Lower lobe of right lung (tissue), 2 donors: ENCODE data around the gene NFKB1. TPM values are rescaled to one million over a fixed set of nuclear protein-coding genes. Genes with fewer than 3 reads are reported as not detected.
"Not testable (repeated sequence)": the region's sequence is repeated elsewhere in the genome, so short reads cannot be mapped to it uniquely, and the experiment has no call there.

Experiments
- ATAC-seq, 2 donors: fragments of 200-7000 bp; cut with Tn5 transposase; one replicate each; pipeline ENCODE4 v1.9.1; 2020 to 2022; ENCODE audit warnings: mild to moderate bottlenecking in 2 of 2, moderate library complexity in 2 of 2
- DNase-seq: peaks from one replicate; pipeline ENCODE4 v3.0.0-alpha.2; 2020
- H3K27ac ChIP-seq: fragments of 200-600 bp; one replicate; pipeline ENCODE4 v1.8.0; 2022
- H3K27me3 ChIP-seq: fragments of 200-600 bp; one replicate; pipeline ENCODE4 v1.8.0; 2022; ENCODE audit warnings: low read depth
- H3K36me3 ChIP-seq: fragments of 200-600 bp; one replicate; pipeline ENCODE4 v1.8.0; 2022; ENCODE audit warnings: mild to moderate bottlenecking
- H3K4me1 ChIP-seq: fragments of 200-600 bp; one replicate; pipeline ENCODE4 v1.8.0; 2022
- H3K4me3 ChIP-seq: fragments of 200-600 bp; one replicate; pipeline ENCODE4 v1.8.0; 2022; ENCODE audit warnings: mild to moderate bottlenecking
- H3K9me3 ChIP-seq: fragments of 200-600 bp; one replicate; pipeline ENCODE4 v1.8.0; 2022
- intact Hi-C: fragments of 100-400 bp; cut with DNase I; formaldehyde crosslinking; loops from one replicate; pipeline ENCODE4 v1.11.0; 2022
- total RNA-seq: library from RNA; stranded (reverse); fragmentation: NEBNext Ultra II Directional; extraction: Animal tissue kit (Norgen Biotek cat#: 25700); gene quantifications from one replicate; pipeline ENCODE4 v1.2.1, GENCODE V29; 2021
- TF ChIP-seq, protein P1 (sequence below): fragments of 200-600 bp; IDR thresholded peaks from one replicate; pipeline ENCODE4 v1.8.0; 2022; ENCODE audit warnings: antibody characterized with exemption, mild to moderate bottlenecking
- donor health status: DM: no; HTN: yes; CAD: no; lungs with severe emphysema.

The NFKB1 gene
- total RNA-seq, 1 donor from 2014 or later: 48.9 TPM

DNA sequence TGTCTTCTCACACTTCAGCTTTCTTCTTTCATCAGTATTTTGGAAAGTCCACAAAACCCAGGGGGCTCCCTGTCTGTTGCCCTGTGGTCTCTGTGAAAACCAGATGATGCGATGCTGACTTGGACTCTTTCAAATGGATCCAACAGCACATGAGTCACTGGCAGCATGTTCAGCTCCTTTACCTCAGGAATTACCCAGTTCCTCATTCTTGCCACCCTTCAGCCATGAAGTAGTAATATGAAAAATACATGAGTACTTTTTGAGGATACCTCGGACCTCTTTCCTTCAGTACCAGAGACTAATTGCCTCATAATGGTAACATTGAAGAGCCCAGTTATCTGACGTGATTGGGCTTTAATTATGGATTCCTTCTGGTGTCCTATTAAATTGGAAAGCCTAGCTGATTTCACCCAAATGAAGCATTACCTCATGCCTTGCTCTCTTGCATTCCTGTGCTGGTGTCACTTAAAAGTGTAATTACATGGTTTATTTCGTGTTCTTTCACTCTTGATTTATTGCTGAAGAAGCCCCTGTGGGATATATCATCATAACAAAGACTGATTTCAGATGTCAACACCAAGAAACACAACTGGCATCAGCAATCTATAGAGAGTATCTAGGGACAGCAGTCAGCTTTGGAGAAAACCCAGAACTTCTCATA lies 63.4 kb downstream of the NFKB1 start:
- H3K27me3 ChIP-seq: no peaks in the 10 kb centered on the region
- peaks cover 16% of the 10 kb centered on the region for H3K4me1 ChIP-seq
- TF ChIP-seq, protein P1, sequence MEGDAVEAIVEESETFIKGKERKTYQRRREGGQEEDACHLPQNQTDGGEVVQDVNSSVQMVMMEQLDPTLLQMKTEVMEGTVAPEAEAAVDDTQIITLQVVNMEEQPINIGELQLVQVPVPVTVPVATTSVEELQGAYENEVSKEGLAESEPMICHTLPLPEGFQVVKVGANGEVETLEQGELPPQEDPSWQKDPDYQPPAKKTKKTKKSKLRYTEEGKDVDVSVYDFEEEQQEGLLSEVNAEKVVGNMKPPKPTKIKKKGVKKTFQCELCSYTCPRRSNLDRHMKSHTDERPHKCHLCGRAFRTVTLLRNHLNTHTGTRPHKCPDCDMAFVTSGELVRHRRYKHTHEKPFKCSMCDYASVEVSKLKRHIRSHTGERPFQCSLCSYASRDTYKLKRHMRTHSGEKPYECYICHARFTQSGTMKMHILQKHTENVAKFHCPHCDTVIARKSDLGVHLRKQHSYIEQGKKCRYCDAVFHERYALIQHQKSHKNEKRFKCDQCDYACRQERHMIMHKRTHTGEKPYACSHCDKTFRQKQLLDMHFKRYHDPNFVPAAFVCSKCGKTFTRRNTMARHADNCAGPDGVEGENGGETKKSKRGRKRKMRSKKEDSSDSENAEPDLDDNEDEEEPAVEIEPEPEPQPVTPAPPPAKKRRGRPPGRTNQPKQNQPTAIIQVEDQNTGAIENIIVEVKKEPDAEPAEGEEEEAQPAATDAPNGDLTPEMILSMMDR: no peak
- no peaks in the 10 kb centered on the region for H3K9me3 ChIP-seq
- peak; percentile 46 to 49 for ATAC-seq
- DNase-seq: no peak
- no peak overlapping the region for H3K27ac ChIP-seq
- peaks cover 5% of the 10 kb centered on the region for H3K36me3 ChIP-seq
- intact Hi-C loops: no loop called here
- no peak overlapping the region for H3K4me3 ChIP-seq

DNA sequence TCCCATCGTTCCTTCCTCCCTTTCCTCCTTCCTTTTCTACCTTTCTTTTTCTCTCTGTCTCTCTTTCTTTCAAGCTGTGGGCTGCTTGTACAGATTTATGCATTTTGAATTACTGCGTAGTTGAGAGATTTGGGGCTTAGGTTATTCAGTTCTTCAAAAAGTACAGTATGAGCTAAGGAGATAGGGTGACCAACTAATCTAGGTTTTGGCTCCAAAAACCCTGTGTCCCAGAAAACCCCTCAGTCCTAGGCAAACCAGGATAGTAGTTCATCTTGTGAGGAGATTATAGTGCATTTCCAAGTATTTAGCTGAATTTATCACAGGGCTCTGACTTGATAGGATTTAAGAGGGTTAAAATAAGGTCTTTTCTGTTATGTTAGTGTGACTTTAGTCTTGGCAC lies 64.5 kb downstream of the NFKB1 start:
- no peak overlapping the region for H3K4me3 ChIP-seq
- H3K36me3 ChIP-seq: peaks cover 5% of the 10 kb centered on the region
- H3K27ac ChIP-seq: no peak overlapping the region
- ATAC-seq (no peak), DNase-seq (no peak)
- TF ChIP-seq, protein P1: no peak
- intact Hi-C loops: no loop called here
- no peaks in the 10 kb centered on the region for H3K9me3 ChIP-seq
- H3K27me3 ChIP-seq: no peaks in the 10 kb centered on the region
- H3K4me1 ChIP-seq: peaks cover 4% of the 10 kb centered on the region

DNA sequence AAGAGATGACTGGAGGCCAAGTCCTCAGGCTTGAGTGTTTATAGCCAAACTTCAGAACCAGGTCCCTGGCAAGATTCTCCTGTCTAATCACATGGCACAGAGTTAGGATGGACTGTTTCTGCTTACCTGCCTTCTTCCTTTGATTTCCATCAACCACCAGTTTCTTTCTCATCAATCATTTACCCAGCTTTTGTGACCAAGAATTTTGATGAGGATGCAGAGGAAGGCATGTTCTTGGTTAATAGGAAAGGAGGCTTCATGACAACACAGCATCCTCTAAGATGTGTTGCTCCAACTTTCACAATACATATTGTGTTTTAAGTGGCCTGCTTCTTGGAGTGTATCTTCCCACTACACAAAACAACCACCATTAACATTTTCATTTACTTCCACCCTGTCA lies 65.3 kb downstream of the NFKB1 start:
- no peaks in the 10 kb centered on the region for H3K9me3 ChIP-seq
- H3K36me3 ChIP-seq: peaks cover 5% of the 10 kb centered on the region
- no peak for ATAC-seq
- TF ChIP-seq, protein P1: no peak
- H3K27me3 ChIP-seq: no peaks in the 10 kb centered on the region
- no peak overlapping the region for H3K27ac ChIP-seq
- no peaks in the 10 kb centered on the region for H3K4me1 ChIP-seq
- intact Hi-C loops: no loop called here
- no peak overlapping the region for H3K4me3 ChIP-seq
- no peak for DNase-seq

DNA sequence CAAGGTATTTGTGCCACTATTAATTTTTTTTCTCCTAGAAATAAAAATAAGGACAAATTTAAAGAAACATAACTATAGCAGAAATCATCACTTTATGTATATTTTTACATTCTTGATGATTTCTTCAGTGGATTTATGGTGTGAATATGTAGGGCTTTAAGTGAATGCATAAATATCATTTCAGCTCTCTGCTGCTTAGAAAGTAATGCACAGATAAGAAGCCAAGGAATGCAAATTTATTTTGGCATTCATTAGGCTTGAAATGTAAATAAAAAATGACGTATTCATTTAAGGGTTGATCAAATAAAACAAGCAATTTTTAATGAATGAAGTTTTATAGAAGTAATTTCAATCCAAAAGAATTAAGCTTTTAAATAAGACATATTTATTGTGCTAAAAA lies 66.3 kb downstream of the NFKB1 start:
- Histone ChIP-seq H3K9me3 (no peaks in the 10 kb centered on the region), H3K36me3 (peaks cover 5% of the 10 kb centered on the region), H3K27me3 (no peaks in the 10 kb centered on the region), H3K4me1 (no peaks in the 10 kb centered on the region), H3K27ac (no peak overlapping the region), H3K4me3 (no peak overlapping the region)
- intact Hi-C loops: no loop called here
- no peak for ATAC-seq
- DNase-seq: no peak
- TF ChIP-seq, protein P1: no peak

DNA sequence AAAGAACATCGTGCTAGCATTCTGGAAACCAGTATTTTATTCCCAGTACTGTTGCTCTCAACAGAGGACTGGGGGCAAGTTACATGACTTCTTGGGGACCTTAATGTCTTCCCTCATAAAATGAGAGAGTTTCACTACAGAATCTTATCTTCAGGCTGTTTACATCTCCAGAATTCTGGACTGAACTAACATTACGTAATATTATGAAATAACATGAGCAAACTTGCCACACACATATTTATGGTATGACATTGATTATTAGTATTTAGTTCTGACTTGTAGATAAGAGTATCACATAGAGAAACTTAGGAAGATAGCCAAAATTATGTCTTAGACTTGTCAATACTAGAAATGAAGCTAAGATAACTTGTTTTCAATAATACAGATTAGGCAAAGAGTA lies 68.0 kb downstream of the NFKB1 start:
- ATAC-seq: peak in 1 of 2 donors; percentile 48
- TF ChIP-seq, protein P1: no peak
- Histone ChIP-seq H3K27ac (no peak overlapping the region), H3K27me3 (no peaks in the 10 kb centered on the region), H3K36me3 (peaks cover 5% of the 10 kb centered on the region), H3K9me3 (no peaks in the 10 kb centered on the region), H3K4me1 (peaks cover 7% of the 10 kb centered on the region), H3K4me3 (no peak overlapping the region)
- intact Hi-C loops: no loop called here
- no peak for DNase-seq

DNA sequence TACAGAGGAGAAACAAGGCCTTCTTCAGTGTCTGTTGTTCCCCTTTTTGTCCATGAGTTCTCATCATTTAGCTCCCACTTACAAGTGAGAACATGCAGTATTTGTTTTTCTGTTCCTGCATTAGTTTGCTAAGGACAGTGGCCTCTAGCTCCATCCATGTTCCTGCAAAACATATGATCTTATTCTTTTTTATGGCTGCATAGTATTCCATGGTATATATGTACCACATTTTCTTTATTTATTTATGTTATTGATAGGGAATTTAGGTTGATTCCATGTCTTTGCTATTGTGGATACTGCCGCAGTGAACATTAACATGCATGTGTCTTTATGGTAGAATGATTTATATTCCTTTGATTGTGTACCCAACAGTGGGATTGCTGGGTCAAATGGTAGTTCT lies 69.1 kb downstream of the NFKB1 start:
- H3K9me3 ChIP-seq, intact Hi-C loops, H3K27me3 ChIP-seq, H3K27ac ChIP-seq, ATAC-seq, H3K4me3 ChIP-seq, H3K36me3 ChIP-seq, DNase-seq: not testable (repeated sequence)
- H3K4me1 ChIP-seq: peaks cover 17% of the 10 kb centered on the region
